Loucy (cell line): Measurements from ENCODE around the gene GPC5.

Source experiments
- H2AFZ ChIP-seq: fragments of 200-600 bp; sonication (generic); 2 replicates; pipeline ENCODE4 v1.6.0; 2016; ENCODE audit warnings: antibody characterized with exemption, mild to moderate bottlenecking, low read length, moderate library complexity
- H3F3A ChIP-seq: fragments of 200-600 bp; 2 replicates; pipeline ENCODE4 v1.6.0; 2016; ENCODE audit warnings: antibody characterized with exemption, low read depth, mild to moderate bottlenecking
- H3K27me3 ChIP-seq: fragments of 200-600 bp; sonication (generic); 2 replicates; pipeline ENCODE4 v1.6.1; 2014; ENCODE audit warnings: low read length, mild to moderate bottlenecking; ENCODE audit not compliant: insufficient read depth, poor library complexity, severe bottlenecking
- H3K36me3 ChIP-seq: fragments of 200-600 bp; sonication (generic); 2 replicates; pipeline ENCODE4 v1.6.1; 2016; ENCODE audit warnings: low read length; ENCODE audit not compliant: insufficient read depth
- H3K4me1 ChIP-seq: fragments of 200-600 bp; sonication (generic); 2 replicates; pipeline ENCODE4 v1.5.1; 2014; ENCODE audit warnings: low read length, mild to moderate bottlenecking; ENCODE audit not compliant: insufficient read depth, poor library complexity, severe bottlenecking
- H3K4me2 ChIP-seq: fragments of 200-600 bp; sonication (generic); 2 replicates; pipeline ENCODE4 v1.6.0; 2014; ENCODE audit warnings: antibody characterized with exemption, low read length, low read depth, mild to moderate bottlenecking; ENCODE audit not compliant: poor library complexity, severe bottlenecking
- H3K4me3 ChIP-seq: fragments of 200-600 bp; sonication (generic); 2 replicates; pipeline ENCODE4 v1.5.1; 2014; ENCODE audit warnings: low read length, mild to moderate bottlenecking, mixed read lengths; ENCODE audit not compliant: poor library complexity, severe bottlenecking
- H3K79me2 ChIP-seq: fragments of 200-600 bp; sonication (generic); 2 replicates; pipeline ENCODE4 v1.6.1; 2014; ENCODE audit warnings: low read length; ENCODE audit not compliant: insufficient read depth
- H3K9ac ChIP-seq: fragments of 200-600 bp; sonication (generic); 2 replicates; pipeline ENCODE4 v1.6.0; 2014; ENCODE audit warnings: mild to moderate bottlenecking, low read depth, low read length, moderate library complexity; ENCODE audit not compliant: poor library complexity, severe bottlenecking
- H3K9me2 ChIP-seq: fragments of 200-600 bp; sonication (generic); replicated peaks from 2 replicates; pipeline ENCODE4 v1.6.1; 2016; ENCODE audit warnings: low read depth, low read length, mixed read lengths
- H3K9me3 ChIP-seq: fragments of 200-600 bp; sonication (generic); 2 replicates; pipeline ENCODE4 v1.6.1; 2014; ENCODE audit warnings: mild to moderate bottlenecking, antibody characterized with exemption, low read length, low read depth; ENCODE audit not compliant: insufficient read depth
- H4K20me1 ChIP-seq: fragments of 200-600 bp; sonication (generic); 2 replicates; pipeline ENCODE4 v1.6.0; 2014; ENCODE audit warnings: antibody characterized with exemption, low read length, mild to moderate bottlenecking; ENCODE audit not compliant: insufficient read depth, poor library complexity, severe bottlenecking
- EZH2phosphoT487 ChIP-seq: fragments of 200-600 bp; IDR thresholded peaks from 2 replicates; pipeline ENCODE4 v1.6.1; 2018; ENCODE audit warnings: antibody characterized with exemption, mild to moderate bottlenecking, moderate library complexity, borderline replicate concordance
- TF ChIP-seq, protein P1 (sequence below): fragments of 200-600 bp; sonication (generic); conservative IDR thresholded peaks from 2 replicates; pipeline ENCODE4 v1.5.1; 2014; ENCODE audit warnings: mild to moderate bottlenecking, antibody characterized with exemption, low read length

Gene GPC5

DNA sequence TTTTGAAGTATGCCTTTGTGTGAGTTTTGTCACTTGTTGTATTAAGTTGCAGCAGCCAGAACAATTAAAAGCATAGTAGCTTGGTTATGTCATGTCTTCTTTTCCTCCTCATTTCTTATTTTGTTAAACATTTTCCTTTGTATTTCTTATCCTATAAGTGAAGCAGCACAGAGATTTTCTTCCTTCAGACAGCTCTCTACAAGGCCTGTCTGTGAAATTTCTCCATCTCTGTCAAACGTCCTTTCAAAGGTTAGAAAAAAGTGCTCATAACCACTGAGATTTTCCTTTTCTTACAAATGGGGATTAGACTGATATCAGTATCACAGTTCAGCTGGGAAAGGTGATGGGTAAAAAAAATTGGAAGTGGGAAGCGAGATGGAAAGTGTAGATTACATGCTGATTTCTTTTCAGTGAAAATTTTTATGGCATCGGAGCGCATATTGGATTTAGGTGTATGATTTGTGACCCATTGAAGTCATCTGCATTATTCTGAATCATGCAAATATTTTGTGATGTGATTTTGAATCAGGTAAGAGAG is 71.7 kb downstream of the GPC5 start:
- Histone ChIP-seq H3F3A (no peaks in the 10 kb centered on the region), H2AFZ (no peak overlapping the region), H3K9me2 (no peaks in the 10 kb centered on the region), H3K79me2 (no peaks in the 10 kb centered on the region), H3K4me3 (no peak overlapping the region), H3K9me3 (no peaks in the 10 kb centered on the region), H3K4me2 (no peak overlapping the region), H3K27me3 (no peaks in the 10 kb centered on the region), H3K36me3 (no peaks in the 10 kb centered on the region), H3K9ac (no peak overlapping the region), H3K4me1 (no peaks in the 10 kb centered on the region), H4K20me1 (no peaks in the 10 kb centered on the region)
- TF ChIP-seq, protein P1, sequence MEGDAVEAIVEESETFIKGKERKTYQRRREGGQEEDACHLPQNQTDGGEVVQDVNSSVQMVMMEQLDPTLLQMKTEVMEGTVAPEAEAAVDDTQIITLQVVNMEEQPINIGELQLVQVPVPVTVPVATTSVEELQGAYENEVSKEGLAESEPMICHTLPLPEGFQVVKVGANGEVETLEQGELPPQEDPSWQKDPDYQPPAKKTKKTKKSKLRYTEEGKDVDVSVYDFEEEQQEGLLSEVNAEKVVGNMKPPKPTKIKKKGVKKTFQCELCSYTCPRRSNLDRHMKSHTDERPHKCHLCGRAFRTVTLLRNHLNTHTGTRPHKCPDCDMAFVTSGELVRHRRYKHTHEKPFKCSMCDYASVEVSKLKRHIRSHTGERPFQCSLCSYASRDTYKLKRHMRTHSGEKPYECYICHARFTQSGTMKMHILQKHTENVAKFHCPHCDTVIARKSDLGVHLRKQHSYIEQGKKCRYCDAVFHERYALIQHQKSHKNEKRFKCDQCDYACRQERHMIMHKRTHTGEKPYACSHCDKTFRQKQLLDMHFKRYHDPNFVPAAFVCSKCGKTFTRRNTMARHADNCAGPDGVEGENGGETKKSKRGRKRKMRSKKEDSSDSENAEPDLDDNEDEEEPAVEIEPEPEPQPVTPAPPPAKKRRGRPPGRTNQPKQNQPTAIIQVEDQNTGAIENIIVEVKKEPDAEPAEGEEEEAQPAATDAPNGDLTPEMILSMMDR = no peak
- no peak for TF ChIP-seq EZH2phosphoT487

DNA sequence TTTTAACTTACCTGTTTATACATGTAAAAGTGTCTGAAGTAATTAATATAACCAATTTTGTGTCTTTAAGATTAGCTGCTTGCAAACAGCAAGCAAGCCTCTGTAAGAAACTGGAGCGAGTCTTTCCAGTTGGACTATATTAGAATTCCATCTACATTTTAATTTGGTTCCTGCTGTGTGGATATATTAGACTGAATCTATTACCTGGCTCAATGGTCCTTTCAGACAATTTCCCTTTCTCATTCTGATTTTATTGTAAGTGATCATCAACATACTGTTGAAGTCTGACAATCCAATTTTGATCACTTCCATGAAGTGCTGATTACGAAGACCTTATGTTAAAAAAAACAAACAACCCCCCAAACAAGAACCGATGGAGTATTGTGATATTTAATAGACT is 72.3 kb downstream of the GPC5 start:
- no peak overlapping the region for H3K4me3 ChIP-seq
- no peaks in the 10 kb centered on the region for H3K79me2 ChIP-seq
- H4K20me1 ChIP-seq = no peaks in the 10 kb centered on the region
- no peak overlapping the region for H3K9ac ChIP-seq
- no peaks in the 10 kb centered on the region for H3K36me3 ChIP-seq
- no peaks in the 10 kb centered on the region for H3K9me3 ChIP-seq
- H3K9me2 ChIP-seq = no peaks in the 10 kb centered on the region
- no peak overlapping the region for H3K4me2 ChIP-seq
- H2AFZ ChIP-seq = no peak overlapping the region
- TF ChIP-seq EZH2phosphoT487 = no peak
- TF ChIP-seq, protein P1 = no peak
- H3K27me3 ChIP-seq = no peaks in the 10 kb centered on the region
- H3K4me1 ChIP-seq = no peaks in the 10 kb centered on the region
- H3F3A ChIP-seq = no peaks in the 10 kb centered on the region

DNA sequence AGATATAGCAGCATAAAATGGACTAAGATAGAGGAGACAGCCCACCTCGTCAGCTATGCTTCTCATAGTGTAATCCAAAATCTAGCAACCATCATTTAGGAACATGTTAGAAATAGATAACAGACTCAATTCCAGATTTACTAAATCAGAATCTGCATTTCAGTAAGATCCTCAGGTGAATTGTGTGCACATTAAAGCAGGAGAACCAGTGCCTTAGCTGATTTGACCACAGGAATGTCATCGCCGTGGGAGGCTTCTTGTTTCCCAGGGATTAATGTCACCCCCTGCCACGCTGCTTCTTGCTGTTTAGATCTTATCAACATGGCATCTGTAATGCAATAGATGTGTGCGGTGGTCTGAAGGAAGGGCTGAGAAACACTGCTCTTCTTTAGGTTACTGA is 84.0 kb downstream of the GPC5 start:
- Histone ChIP-seq H3K9me3 (no peaks in the 10 kb centered on the region), H3K27me3 (no peaks in the 10 kb centered on the region), H4K20me1 (no peaks in the 10 kb centered on the region), H3K36me3 (no peaks in the 10 kb centered on the region), H3K4me2 (no peak overlapping the region), H2AFZ (no peak overlapping the region), H3K9me2 (no peaks in the 10 kb centered on the region), H3K4me1 (no peaks in the 10 kb centered on the region), H3K79me2 (no peaks in the 10 kb centered on the region), H3K4me3 (no peak overlapping the region), H3F3A (no peaks in the 10 kb centered on the region), H3K9ac (no peak overlapping the region)
- no peak for TF ChIP-seq EZH2phosphoT487
- TF ChIP-seq, protein P1 = no peak
